ENCODE data around the gene NHP2. TPM values are rescaled to one million over a fixed set of nuclear protein-coding genes. Genes with fewer than 3 reads are reported as not detected.

Gene NHP2
- polyA plus RNA-seq, 2 of the 4 experiments (the other 2 are of a cell fraction), result 205 to 553 TPM

GRCh38 chr5:178126556-178126955 lies 27.1 kb downstream of the NHP2 start:
- 84% methylated on average over 3 of the region's 3 CpGs for WGBS (ENCODE audit: missing lambda C conversion rate)
- FAIRE-seq, result no peak
- POLR2A ChIA-PET, result no interaction called here
- TF ChIP-seq GATA3 (IDR thresholded peaks at IDR 0.05; ENCODE audit: borderline replicate concordance), result no peak
- TF ChIP-seq ZC3H11A (IDR thresholded peaks at IDR 0.05), result no peak
- no peak for TF ChIP-seq TP53 (CRISPR knock-in tag; IDR thresholded peaks at IDR 0.05)
- TF ChIP-seq BCL3 (IDR thresholded peaks at IDR 0.05), result no peak
- no peak for TF ChIP-seq SMC3 (IDR thresholded peaks at IDR 0.05)
- no peak for TF ChIP-seq HES2 (IDR thresholded peaks at IDR 0.05)
- TF ChIP-seq RFX5 (IDR thresholded peaks at IDR 0.05), result no peak
- no peak for TF ChIP-seq CEBPB (IDR thresholded peaks at IDR 0.05)
- no peak for TF ChIP-seq EP300 (IDR thresholded peaks at IDR 0.05)
- TF ChIP-seq E2F6 (IDR thresholded peaks at IDR 0.05; ENCODE audit: borderline replicate concordance, low read depth), result no peak
- DNase-seq (ENCODE audit: low read depth in 1 of 2, low spot score in 1 of 2), result no peak
- CTCF ChIA-PET, result interaction anchor here (1.2 kb wide), 1 partner anchor 50 kb away, joined by 3 read pairs; no protein-coding TSS in a partner anchor
- H3K4me3 ChIP-seq, result no peak overlapping the region
- H3K27ac ChIP-seq, result no peak overlapping the region
- no peak overlapping the region for H3K4me2 ChIP-seq
- no peaks in the 10 kb centered on the region for H3K9me3 ChIP-seq
- ATAC-seq, result no peak
- no peaks in the 10 kb centered on the region for H3K4me1 ChIP-seq

GRCh38 chr5:178125253-178125906 lies 28.3 kb downstream of the NHP2 start:
- POLR2A ChIA-PET, result no interaction called here
- FAIRE-seq (no peak), DNase-seq (ENCODE audit: low read depth in 1 of 2, low spot score in 1 of 2) (no peak), ATAC-seq (no peak)
- 78% methylated on average over 9 of the region's 10 CpGs for WGBS (ENCODE audit: missing lambda C conversion rate)
- H3K9me3 ChIP-seq, result no peaks in the 10 kb centered on the region
- H3K4me3 ChIP-seq, result no peak overlapping the region
- H3K27ac ChIP-seq, result no peak overlapping the region
- no peaks in the 10 kb centered on the region for H3K4me1 ChIP-seq
- CTCF ChIA-PET, result interaction anchor here (1.3 kb wide), 1 partner anchor 10 kb away, joined by 4 read pairs; no protein-coding TSS in a partner anchor
- no peak overlapping the region for H3K4me2 ChIP-seq
- no peak for TF ChIP-seq CHD4 (IDR thresholded peaks at IDR 0.05; ENCODE audit: borderline replicate concordance)
- TF ChIP-seq CHD2 (IDR thresholded peaks at IDR 0.05; ENCODE audit: low read length, partially characterized antibody), result no peak
- no peak for TF ChIP-seq CEBPB (IDR thresholded peaks at IDR 0.05)
- no peak for TF ChIP-seq EHF (CRISPR knock-in tag; IDR thresholded peaks at IDR 0.05)
- no peak for TF ChIP-seq REST (IDR thresholded peaks at IDR 0.05)

- no peak overlapping the region for H3K4me2 ChIP-seq
- ATAC-seq (no peak), FAIRE-seq (no peak), DNase-seq (ENCODE audit: low read depth in 1 of 2, low spot score in 1 of 2) (no peak)
- no peak overlapping the region for H3K27ac ChIP-seq
- H3K4me1 ChIP-seq, result no peaks in the 10 kb centered on the region
- no peaks in the 10 kb centered on the region for H3K9me3 ChIP-seq
- ChIA-PET CTCF (interaction anchor here (1.3 to 4.3 kb wide), 4 partner anchors 9 to 48 kb away, joined by 4 to 33 read pairs (median 10); no protein-coding TSS in a partner anchor), POLR2A (no interaction called here)
- WGBS (ENCODE audit: missing lambda C conversion rate), result 79% methylated on average over 8 of the region's 18 CpGs
- H3K4me3 ChIP-seq, result no peak overlapping the region
- no peak for TF ChIP-seq KDM5A (IDR thresholded peaks at IDR 0.05)
- no peak for TF ChIP-seq POLR2AphosphoS2 (conservative IDR thresholded peaks at IDR 0.05; ENCODE audit: low read length)
- TF ChIP-seq HEYL (CRISPR knock-in tag; IDR thresholded peaks at IDR 0.05), result no peak
These were observed 29.4 kb downstream of the NHP2 start for GRCh38 chr5:178123966-178124925.

Data from A549 (cell line).